HuH-7.5 (cell line): ENCODE results near the gene SENP8.

Experiments
- DNase-seq: peaks from one replicate; pipeline ENCODE4 v3.0.0; 2011; ENCODE audit warnings: low spot score

Gene SENP8

GRCh38 chr15:72175186-72176044 lies 57.2 kb downstream of the SENP8 start:
- no peak for DNase-seq

GRCh38 chr15:72176159-72176558 lies 58.0 kb downstream of the SENP8 start:
- no peak for DNase-seq

GRCh38 chr15:72176743-72177142 lies 58.5 kb downstream of the SENP8 start:
- DNase-seq: no peak

DNA sequence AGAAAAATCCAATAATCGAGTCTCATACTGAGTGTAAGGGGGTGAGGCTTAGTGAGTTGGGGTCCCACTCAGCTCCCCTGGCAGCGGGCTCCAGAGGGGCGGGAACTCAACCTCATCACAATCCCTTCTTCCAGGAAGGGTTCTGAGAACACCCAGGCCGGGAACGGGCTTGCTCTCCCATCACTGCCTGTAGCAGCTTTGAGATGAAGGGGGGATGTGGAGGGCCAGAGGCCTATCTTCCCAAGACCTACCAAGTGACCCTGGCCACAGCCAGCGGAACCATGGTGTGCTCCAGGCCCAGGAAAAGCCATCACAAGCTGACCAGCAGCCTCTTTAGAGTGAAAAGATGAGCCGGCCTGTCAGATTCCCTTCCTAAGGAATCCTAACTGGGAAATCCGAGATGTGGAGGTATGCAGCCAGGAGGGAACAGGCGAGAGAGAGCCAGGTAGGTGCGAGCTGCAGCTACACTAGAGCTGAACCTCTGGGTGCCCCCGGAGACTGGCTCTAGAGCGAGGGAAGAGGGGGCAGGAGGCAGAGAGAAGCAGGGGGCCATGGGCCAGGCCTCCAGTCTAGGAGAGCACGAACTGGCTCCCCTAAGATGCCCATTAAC lies 60.9 kb downstream of the SENP8 start:
- no peak for DNase-seq

DNA sequence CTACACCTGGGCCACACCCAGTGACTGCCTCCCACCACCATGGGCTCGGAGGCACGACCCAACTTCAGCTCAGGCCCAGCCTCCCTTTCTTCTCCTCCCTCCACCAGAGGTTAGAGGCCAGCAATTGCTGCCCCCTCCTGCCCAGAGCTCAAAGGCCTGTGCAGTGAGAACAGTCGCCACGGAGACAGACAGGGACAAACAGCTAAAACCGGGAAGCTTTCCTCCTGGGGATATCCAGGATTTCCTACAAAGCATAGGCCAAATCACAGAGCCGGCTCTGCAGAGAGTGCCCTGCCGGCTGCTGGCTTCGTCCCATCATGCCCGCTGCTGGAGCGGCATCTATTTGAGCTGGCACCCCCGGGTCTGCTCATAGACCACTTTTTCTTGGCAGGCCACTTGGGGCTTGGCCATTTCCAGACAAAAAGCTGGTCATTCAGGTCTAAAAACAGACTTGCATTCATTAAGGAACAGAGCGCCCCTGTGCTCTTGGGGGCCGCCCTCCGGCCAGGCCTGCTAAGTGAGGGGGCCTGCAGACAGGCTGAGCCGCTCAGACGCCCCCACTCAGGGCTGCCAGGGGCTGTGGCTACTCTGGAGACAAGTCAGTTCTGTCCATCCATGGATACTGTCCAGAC lies 61.9 kb downstream of the SENP8 start:
- peak; percentile 59 for DNase-seq

DNA sequence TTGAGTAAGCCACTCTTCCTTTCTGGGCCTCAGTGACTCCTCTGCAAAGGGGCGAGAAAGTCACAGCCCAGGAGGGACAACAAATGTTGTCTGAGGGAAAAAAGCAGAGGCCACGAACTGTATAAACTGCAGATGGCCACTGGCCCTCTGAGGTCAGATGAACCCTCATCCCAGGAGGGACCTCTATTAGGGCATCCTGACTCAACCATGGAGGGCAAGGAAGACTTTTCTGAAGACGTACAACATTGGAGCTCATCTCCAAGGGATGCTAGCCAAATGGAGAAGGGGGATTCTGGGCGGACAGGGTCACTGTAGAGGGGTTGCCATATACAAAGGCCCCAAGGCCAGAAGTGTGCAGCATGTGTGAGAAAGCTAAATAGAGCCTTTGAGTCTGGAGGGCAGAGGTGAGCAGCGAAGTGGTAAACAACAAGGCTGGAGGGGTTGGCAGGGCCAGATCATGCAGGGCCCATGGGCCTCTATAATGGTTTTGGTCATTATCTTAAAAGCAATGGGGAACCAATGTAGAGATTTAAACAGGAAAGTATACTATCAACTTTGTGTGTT lies 62.6 kb downstream of the SENP8 start:
- no peak for DNase-seq

DNA sequence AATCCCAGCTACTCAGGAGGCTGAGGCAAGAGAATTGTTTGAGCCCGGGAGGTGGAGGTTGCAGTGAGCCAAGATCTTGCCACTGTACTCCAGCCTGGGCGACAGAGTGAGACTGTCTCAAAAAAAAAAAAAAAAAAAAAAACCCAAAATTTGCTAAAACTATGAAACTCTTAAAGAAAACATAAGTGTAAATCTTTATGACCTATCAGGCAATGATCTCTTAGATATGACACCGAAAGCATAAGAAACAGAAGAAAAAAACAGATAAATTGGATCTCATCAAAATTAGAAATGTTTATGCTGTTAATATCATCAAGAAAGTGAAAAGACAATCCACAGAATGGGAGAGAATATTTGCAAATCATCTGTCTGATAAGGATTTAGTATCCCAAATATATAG lies 64.0 kb downstream of the SENP8 start:
- no peak for DNase-seq

- DNase-seq: peak; percentile 66
These were observed 64.5 kb downstream of the SENP8 start for GRCh38 chr15:72182673-72183072.

DNA sequence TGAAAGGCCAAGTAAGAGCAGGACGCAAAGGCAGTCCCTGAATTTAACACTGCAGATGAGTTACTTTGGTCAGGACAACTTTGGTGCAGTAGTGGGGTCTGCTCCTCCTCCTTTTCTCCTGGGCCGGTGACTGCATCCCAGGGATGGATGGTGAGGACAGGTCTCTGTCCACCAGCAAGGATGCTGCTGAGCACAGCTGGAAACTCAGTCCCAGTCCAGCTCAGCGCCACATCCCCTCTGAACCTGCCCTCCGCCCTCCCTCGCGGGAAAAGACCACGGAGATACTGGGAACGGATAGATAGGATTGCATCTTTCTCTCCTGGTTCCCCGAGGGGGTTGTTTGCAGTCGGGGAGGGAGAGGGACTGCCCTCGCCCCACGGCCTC lies 65.6 kb downstream of the SENP8 start:
- DNase-seq: peak; percentile 44

- DNase-seq: peak; percentile 93
These were observed 66.1 kb downstream of the SENP8 start for GRCh38 chr15:72184165-72184811.

GRCh38 chr15:72189250-72189902 lies 71.2 kb downstream of the SENP8 start:
- DNase-seq: no peak

DNA sequence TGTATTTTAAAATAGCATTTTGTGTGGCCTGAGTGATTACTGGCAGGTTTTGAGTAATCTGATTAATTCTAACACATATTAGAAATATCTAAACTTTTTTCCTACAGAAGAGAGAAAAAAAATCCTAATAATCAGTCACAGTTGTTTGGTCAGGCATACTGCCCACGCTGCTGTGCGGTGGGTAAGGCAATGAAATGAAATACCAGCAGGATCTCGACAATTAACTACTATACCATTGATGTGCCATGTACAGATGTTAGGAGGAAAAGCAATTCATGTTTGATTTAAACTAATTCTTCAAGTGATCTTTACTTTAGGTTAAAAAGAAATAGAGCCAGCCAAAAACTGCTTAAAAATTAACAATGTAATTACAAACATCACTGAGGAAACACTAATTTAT lies 74.2 kb downstream of the SENP8 start:
- DNase-seq: no peak
